Transverse colon (tissue), 4 donors: ENCODE measurements around the gene NUP93.

ENCODE experiments used
- EP300 ChIP-seq: sonication (generic); formaldehyde crosslinking; IDR thresholded peaks from one replicate; pipeline ENCODE4 v1.6.1; 2017; ENCODE audit warnings: antibody characterized with exemption, low read depth
- POLR2A ChIP-seq: fragments of 450-650 bp; IDR thresholded peaks from one replicate; pipeline ENCODE4 v1.6.1; 2016; ENCODE audit warnings: antibody characterized with exemption, mild to moderate bottlenecking, moderate library complexity
- POLR2AphosphoS5 ChIP-seq, 3 donors: sonication (generic); formaldehyde crosslinking; IDR thresholded peaks; one replicate each; pipeline ENCODE4 v1.6.1; 2016; ENCODE audit warnings: antibody characterized with exemption in 3 of 3
- TF ChIP-seq, protein P1 (sequence below), 5 experiments: fragments of 200-600 bp in 3 of 5; fragments of 450-650 bp in 2 of 5; sonication (generic) in 3 of 5; IDR thresholded peaks; 1 replicate in 2 of 5; 2 replicates in 3 of 5; pipeline ENCODE4 v1.5.1; 2016 to 2017; ENCODE audit warnings: antibody characterized with exemption in 5 of 5, inconsistent platforms in 3 of 5, mild to moderate bottlenecking in 2 of 5, moderate library complexity in 1 of 5

DNA sequence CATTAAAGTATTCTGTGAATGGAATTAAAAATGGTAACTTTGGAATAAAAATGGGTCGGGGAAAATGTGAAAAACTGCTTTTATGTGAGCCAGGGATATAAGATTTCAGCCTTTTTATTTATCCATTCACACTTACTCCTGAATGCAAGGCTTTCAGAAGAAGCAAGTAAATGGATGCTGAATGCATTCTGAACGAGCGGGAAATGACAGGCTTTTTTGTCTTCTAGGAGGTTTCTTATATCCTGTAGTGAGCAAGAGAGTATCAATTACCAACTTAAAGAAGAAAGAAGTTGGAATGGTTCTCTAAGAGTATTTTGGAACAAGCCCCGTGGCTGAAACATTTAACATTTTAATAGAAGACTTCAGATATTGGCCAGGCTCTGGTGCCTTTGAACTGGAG lies 36.0 kb downstream of the NUP93 start:
- TF ChIP-seq, protein P1, sequence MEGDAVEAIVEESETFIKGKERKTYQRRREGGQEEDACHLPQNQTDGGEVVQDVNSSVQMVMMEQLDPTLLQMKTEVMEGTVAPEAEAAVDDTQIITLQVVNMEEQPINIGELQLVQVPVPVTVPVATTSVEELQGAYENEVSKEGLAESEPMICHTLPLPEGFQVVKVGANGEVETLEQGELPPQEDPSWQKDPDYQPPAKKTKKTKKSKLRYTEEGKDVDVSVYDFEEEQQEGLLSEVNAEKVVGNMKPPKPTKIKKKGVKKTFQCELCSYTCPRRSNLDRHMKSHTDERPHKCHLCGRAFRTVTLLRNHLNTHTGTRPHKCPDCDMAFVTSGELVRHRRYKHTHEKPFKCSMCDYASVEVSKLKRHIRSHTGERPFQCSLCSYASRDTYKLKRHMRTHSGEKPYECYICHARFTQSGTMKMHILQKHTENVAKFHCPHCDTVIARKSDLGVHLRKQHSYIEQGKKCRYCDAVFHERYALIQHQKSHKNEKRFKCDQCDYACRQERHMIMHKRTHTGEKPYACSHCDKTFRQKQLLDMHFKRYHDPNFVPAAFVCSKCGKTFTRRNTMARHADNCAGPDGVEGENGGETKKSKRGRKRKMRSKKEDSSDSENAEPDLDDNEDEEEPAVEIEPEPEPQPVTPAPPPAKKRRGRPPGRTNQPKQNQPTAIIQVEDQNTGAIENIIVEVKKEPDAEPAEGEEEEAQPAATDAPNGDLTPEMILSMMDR (IDR thresholded peaks at IDR 0.05): no peak
- TF ChIP-seq POLR2AphosphoS5 (IDR thresholded peaks at IDR 0.05) (no peak), POLR2A (no peak), EP300 (no peak)
